GM23248 (cell line): ENCODE measurements around the gene PEX1. TPM values are rescaled to one million over a fixed set of nuclear protein-coding genes. Genes with fewer than 3 reads are reported as not detected.

Experiments used
- DNase-seq: peaks from one replicate; pipeline ENCODE4 v3.0.0-alpha.2; 2015
- H2AFZ ChIP-seq: fragments of 200-600 bp; sonication (generic); 2 replicates; pipeline ENCODE4 v1.6.1; 2016; ENCODE audit warnings: antibody characterized with exemption
- H3F3A ChIP-seq: fragments of 200-600 bp; sonication (generic); 2 replicates; pipeline ENCODE4 v1.6.1; 2016; ENCODE audit warnings: mild to moderate bottlenecking, antibody characterized with exemption, mixed run types; ENCODE audit not compliant: insufficient read depth
- H3K27ac ChIP-seq: fragments of 200-600 bp; sonication (generic); 2 replicates; pipeline ENCODE4 v1.5.1; 2016; ENCODE audit warnings: mild to moderate bottlenecking
- H3K27me3 ChIP-seq: fragments of 200-600 bp; sonication (generic); replicated peaks from 2 replicates; pipeline ENCODE4 v1.6.1; 2016; ENCODE audit warnings: mild to moderate bottlenecking; ENCODE audit not compliant: insufficient read depth
- H3K36me3 ChIP-seq: fragments of 200-600 bp; sonication (generic); 2 replicates; pipeline ENCODE4 v1.6.1; 2016; ENCODE audit warnings: low read depth, mild to moderate bottlenecking
- H3K4me1 ChIP-seq: fragments of 200-600 bp; sonication (generic); 2 replicates; pipeline ENCODE4 v1.6.1; 2016; ENCODE audit warnings: mild to moderate bottlenecking; ENCODE audit not compliant: insufficient read depth
- H3K4me2 ChIP-seq: fragments of 200-600 bp; sonication (generic); one replicate; pipeline ENCODE4 v1.6.1; 2016; ENCODE audit warnings: mild to moderate bottlenecking; ENCODE audit not compliant: unreplicated experiment
- H3K4me3 ChIP-seq: fragments of 200-600 bp; sonication (generic); 2 replicates; pipeline ENCODE4 v1.5.1; 2016; ENCODE audit warnings: mild to moderate bottlenecking
- H3K79me2 ChIP-seq: fragments of 200-600 bp; sonication (generic); 2 replicates; pipeline ENCODE4 v1.6.1; 2016; ENCODE audit warnings: mild to moderate bottlenecking; ENCODE audit not compliant: insufficient read depth
- H3K9ac ChIP-seq: fragments of 200-600 bp; sonication (generic); 2 replicates; pipeline ENCODE4 v1.6.1; 2016; ENCODE audit warnings: mild to moderate bottlenecking
- H3K9me2 ChIP-seq: fragments of 200-600 bp; sonication (generic); 2 replicates; pipeline ENCODE4 v1.6.1; 2016; ENCODE audit warnings: mixed run types, mild to moderate bottlenecking, moderate library complexity; ENCODE audit not compliant: insufficient read depth
- H3K9me3 ChIP-seq: fragments of 200-600 bp; sonication (generic); one replicate; pipeline ENCODE4 v1.6.1; 2017; ENCODE audit warnings: low read depth
- H4K20me1 ChIP-seq: fragments of 200-600 bp; sonication (generic); 2 replicates; pipeline ENCODE4 v1.6.0; 2016; ENCODE audit not compliant: insufficient read depth
- EZH2 ChIP-seq: fragments of 200-600 bp; sonication (generic); IDR thresholded peaks from 2 replicates; pipeline ENCODE4 v1.6.1; 2018; ENCODE audit warnings: antibody characterized with exemption, mild to moderate bottlenecking; ENCODE audit not compliant: insufficient read depth, poor library complexity, severe bottlenecking
- EZH2phosphoT487 ChIP-seq: fragments of 200-600 bp; sonication (generic); IDR thresholded peaks from 2 replicates; pipeline ENCODE4 v1.6.1; 2018; ENCODE audit warnings: antibody characterized with exemption, moderate library complexity, mild to moderate bottlenecking, low read depth; ENCODE audit not compliant: insufficient read depth
- WGBS, 2 experiments: methylation state at CpG; one replicate each; pipeline ENCODE4 v1.1.6; 2015 to 2017; ENCODE audit warnings: low lambda C conversion rate in 2 of 2, low coverage in 1 of 2; ENCODE audit errors: missing lambda C conversion rate in 2 of 2; 5-methylcytosine and 5-hydroxymethylcytosine counted together
- in situ Hi-C: fragments of 300-500 bp; cut with MboI; formaldehyde crosslinking; loops from 2 replicates; pipeline ENCODE4 v1.15.0; 2020
- polyA plus RNA-seq: library from polyadenylated mRNA; unstranded; fragments of >200 nt; fragmentation: Nextera tagmentation; extraction: Ambion mirVana; gene quantifications from 2 replicates; pipeline ENCODE4 v1.2.1, GENCODE V29; 2016
- total RNA-seq: library from RNA; depleted of rRNA; stranded (reverse); fragments of >200 nt; shearing (Covaris generic); gene quantifications from 2 replicates; pipeline ENCODE4 v1.2.3, GENCODE V29; 2014

The PEX1 gene
- total and polyA plus RNA-seq, 2 experiments from 2014 or later, result 6.4 to 12.8 TPM

DNA sequence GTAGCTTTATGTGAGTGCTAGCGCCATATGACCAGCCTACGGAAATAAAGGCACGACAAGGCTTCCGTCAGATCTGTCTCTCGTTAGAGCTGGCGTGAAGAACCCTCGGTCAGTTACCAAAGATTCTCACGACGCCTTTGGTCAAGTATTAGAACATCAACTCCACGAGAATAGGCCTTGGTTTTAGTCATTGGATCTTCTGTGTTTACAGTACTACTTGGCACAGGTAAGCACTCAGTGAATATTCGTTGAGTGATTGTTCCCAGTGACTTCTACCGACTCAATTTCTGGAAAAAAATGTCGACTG, 591 bp upstream of the PEX1 start:
- DNase-seq, result no peak
- TF ChIP-seq EZH2 (no peak), EZH2phosphoT487 (no peak)
- Histone ChIP-seq H4K20me1 (no peaks in the 10 kb centered on the region), H3K27ac (peak overlapping the region; percentile 76), H3K9me3 (no peaks in the 10 kb centered on the region), H3K4me1 (peaks cover 14% of the 10 kb centered on the region), H3K27me3 (no peaks in the 10 kb centered on the region), H2AFZ (peak overlapping the region; percentile 90), H3F3A (0 out of 2 replicates have a peak, but pooled peaks cover 5% of the 10 kb centered on the region), H3K4me2 (peak overlapping the region; percentile 93), H3K79me2 (peaks cover 78% of the 10 kb centered on the region), H3K9me2 (no peaks in the 10 kb centered on the region), H3K9ac (peak overlapping the region; percentile 93), H3K36me3 (peaks cover 26% of the 10 kb centered on the region; the same call in 1 of the 2 replicates), H3K4me3 (peak overlapping the region; percentile 95)
- WGBS, 2 experiments, result 1% methylated on average over 13 of the region's 13 CpGs
- in situ Hi-C loops, result no loop called here

DNA sequence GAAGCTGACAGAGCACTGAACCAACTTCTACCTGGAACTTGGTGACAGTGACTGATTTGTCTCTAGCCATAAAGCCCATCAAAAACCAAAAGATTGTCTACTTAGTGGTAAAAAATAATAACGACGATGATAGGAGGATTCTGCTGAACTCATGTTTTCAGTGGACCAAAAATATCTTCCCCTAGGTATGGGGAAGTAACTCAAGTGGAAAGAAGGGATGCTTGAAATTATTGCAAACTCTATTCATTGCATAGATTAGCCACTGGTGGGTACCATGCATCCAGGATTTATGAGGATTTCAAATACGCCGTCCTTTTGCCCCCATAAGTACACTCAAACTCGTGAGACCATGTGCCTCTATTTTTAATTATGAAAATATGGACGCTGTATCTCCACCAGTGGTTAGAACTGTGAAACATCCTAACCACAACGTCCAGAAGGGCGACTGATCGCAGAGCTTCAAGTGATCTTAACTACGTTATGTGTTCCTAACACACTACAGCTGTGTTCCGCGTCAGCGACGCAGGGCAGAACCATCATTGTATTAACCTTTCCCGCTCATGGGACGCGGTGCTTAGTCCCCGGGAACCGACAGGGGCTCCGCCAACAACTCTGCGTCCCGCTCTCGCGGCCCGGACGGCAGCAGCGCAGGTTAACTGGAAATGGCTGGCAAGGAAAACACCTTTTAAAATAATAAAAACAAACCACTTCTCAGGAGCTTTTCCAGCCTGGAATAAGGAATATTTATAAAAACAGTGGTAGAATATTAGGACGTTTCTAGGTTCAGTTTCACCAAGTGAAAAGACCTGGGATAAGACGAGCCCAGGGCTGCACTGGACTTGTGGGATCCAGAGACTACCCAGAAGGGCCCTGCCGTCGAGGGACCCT, 776 bp downstream of the PEX1 start:
- in situ Hi-C loops, result no loop called here
- 1 to 2% methylated on average over 31 of the region's 31 CpGs for WGBS, 2 experiments
- H3K9me2 ChIP-seq, result no peaks in the 10 kb centered on the region
- no peak for TF ChIP-seq EZH2
- no peak for TF ChIP-seq EZH2phosphoT487
- 0 out of 2 replicates have a peak, but pooled peaks cover 5% of the 10 kb centered on the region for H3F3A ChIP-seq
- peak overlapping the region; percentile 95 for H3K4me3 ChIP-seq
- H4K20me1 ChIP-seq, result no peaks in the 10 kb centered on the region
- peaks cover 68% of the 10 kb centered on the region for H3K79me2 ChIP-seq
- H3K4me1 ChIP-seq, result peaks cover 14% of the 10 kb centered on the region
- peak overlapping the region; percentile 91 for H3K4me2 ChIP-seq
- peak overlapping the region; percentile 94 for H2AFZ ChIP-seq
- peak overlapping the region; percentile 61 for H3K27ac ChIP-seq
- peaks cover 13% of the 10 kb centered on the region; the same call in 1 of the 2 replicates for H3K36me3 ChIP-seq
- H3K9me3 ChIP-seq, result no peaks in the 10 kb centered on the region
- H3K27me3 ChIP-seq, result no peaks in the 10 kb centered on the region
- peak; percentile 83 for DNase-seq
- peak overlapping the region; percentile 80 for H3K9ac ChIP-seq

DNA sequence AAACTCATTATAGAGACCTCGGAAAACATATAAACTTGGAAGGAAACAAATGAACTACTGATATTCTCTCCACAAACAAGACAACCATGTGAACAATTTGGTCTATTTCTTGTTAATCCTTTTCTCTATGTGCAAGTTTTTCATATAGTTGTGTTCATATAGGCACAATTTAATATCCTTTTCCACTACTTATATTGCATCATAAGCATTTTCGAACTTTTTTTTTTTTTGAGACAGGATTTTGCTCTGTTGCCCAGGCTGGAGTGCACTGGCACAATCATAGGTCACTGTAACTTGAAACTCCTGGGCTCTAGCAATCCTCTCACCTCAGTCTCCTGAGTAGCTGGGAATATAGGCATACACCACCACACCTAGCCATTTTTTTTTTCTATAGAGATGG, 5.2 kb downstream of the PEX1 start:
- Histone ChIP-seq H3K79me2 (peaks cover 34% of the 10 kb centered on the region), H4K20me1 (no peaks in the 10 kb centered on the region), H3K9ac (no peak overlapping the region), H3K9me3 (no peaks in the 10 kb centered on the region), H2AFZ (no peak overlapping the region), H3K27ac (no peak overlapping the region), H3K4me1 (peaks cover 8% of the 10 kb centered on the region), H3F3A (0 out of 2 replicates have a peak, but pooled peaks cover 5% of the 10 kb centered on the region), H3K36me3 (0 out of 2 replicates have a peak, but pooled peaks cover 7% of the 10 kb centered on the region), H3K27me3 (no peaks in the 10 kb centered on the region), H3K9me2 (no peaks in the 10 kb centered on the region), H3K4me3 (no peak overlapping the region), H3K4me2 (no peak overlapping the region)
- TF ChIP-seq EZH2 (no peak), EZH2phosphoT487 (no peak)
- DNase-seq, result no peak
- in situ Hi-C loops, result no loop called here
- 76 to 81% methylated on average over 2 of the region's 2 CpGs for WGBS, 2 experiments

DNA sequence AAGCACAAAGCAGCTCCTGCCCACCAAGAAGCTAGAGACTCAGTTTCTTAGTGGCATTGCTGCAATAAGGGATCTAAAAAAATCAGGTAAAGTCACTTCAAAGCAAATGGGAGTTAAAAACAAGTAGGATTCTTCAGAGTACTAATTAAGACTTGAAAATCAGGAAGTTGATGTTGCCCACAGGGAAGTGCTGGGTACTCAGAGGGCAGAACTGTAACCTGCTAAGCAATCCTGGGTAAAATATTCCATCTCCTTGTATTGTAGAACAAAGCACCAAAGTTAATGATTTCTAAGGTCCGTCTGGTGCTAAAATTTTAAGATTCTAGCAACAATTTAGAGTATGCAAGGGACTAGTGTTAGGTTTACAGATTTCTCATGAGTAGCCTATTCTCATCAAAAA, 8.3 kb downstream of the PEX1 start:
- H3K4me2 ChIP-seq, result no peak overlapping the region
- H3K9me3 ChIP-seq, result no peaks in the 10 kb centered on the region
- no peak for TF ChIP-seq EZH2phosphoT487
- TF ChIP-seq EZH2, result no peak
- 0 out of 2 replicates have a peak, but pooled peaks cover 7% of the 10 kb centered on the region for H3K36me3 ChIP-seq
- no peaks in the 10 kb centered on the region for H3F3A ChIP-seq
- peaks cover 12% of the 10 kb centered on the region for H3K79me2 ChIP-seq
- no peaks in the 10 kb centered on the region for H3K9me2 ChIP-seq
- H3K9ac ChIP-seq, result no peak overlapping the region
- H3K27me3 ChIP-seq, result no peaks in the 10 kb centered on the region
- H2AFZ ChIP-seq, result no peak overlapping the region
- no peaks in the 10 kb centered on the region for H4K20me1 ChIP-seq
- in situ Hi-C loops, result no loop called here
- no peak overlapping the region for H3K4me3 ChIP-seq
- 92 to 100% methylated on average over 1 of the region's 1 CpG for WGBS, 2 experiments
- no peak for DNase-seq
- no peaks in the 10 kb centered on the region for H3K4me1 ChIP-seq
- no peak overlapping the region for H3K27ac ChIP-seq
